ENCODE results near the gene GALNT9. TPM values are rescaled to one million over a fixed set of nuclear protein-coding genes. Genes with fewer than 3 reads are reported as not detected.
A peak's percentile ranks its signal among the peaks of the same experiment; 100 is the strongest.

The GALNT9 gene
- total RNA-seq, 4 donors from 2014 or later = 1.6 TPM; not detected in 3

- Histone ChIP-seq H3K27me3 (peaks cover 0 to 64% of the 10 kb centered on the region in 2 donors), H3K36me3 (no peaks in the 10 kb centered on the region), H3K4me3 (peak overlapping the region in 1 of 4 donors; percentile 26), H3K27ac (no peak overlapping the region), H3K9me3 (peaks cover 0 to 19% (median 0%) of the 10 kb centered on the region in 4 donors), H3K4me1 (peaks cover 0 to 22% (median 7%) of the 10 kb centered on the region in 4 donors)
- TF ChIP-seq POLR2A (IDR thresholded peaks at IDR 0.05) (no peak), EP300 (IDR thresholded peaks at IDR 0.05) (no peak), CTCF (IDR thresholded peaks at IDR 0.05) (no peak)
- DNase-seq (ENCODE audit: low spot score in 2 of 2) = no peak
- 37 to 50% methylated on average over 16 to 20 of the region's 20 CpGs for WGBS, 2 donors
These were observed 124.6 kb downstream of the GALNT9 start for GRCh38 chr12:132204793-132205270.

- Histone ChIP-seq H3K9me3 (peaks cover 0 to 18% (median 0%) of the 10 kb centered on the region in 4 donors), H3K27ac (no peak overlapping the region), H3K36me3 (no peaks in the 10 kb centered on the region), H3K4me1 (peaks cover 0 to 22% (median 7%) of the 10 kb centered on the region in 4 donors), H3K4me3 (no peak overlapping the region), H3K27me3 (peaks cover 0 to 64% of the 10 kb centered on the region in 2 donors)
- 38 to 42% methylated on average over 27 to 33 of the region's 33 CpGs for WGBS, 2 donors
- no peak for DNase-seq (ENCODE audit: low spot score in 2 of 2)
- TF ChIP-seq EP300 (IDR thresholded peaks at IDR 0.05) = no peak
- no peak for TF ChIP-seq POLR2A (IDR thresholded peaks at IDR 0.05)
- TF ChIP-seq CTCF (IDR thresholded peaks at IDR 0.05) = no peak
These were observed 125.2 kb downstream of the GALNT9 start for GRCh38 chr12:132204063-132204792.

DNA sequence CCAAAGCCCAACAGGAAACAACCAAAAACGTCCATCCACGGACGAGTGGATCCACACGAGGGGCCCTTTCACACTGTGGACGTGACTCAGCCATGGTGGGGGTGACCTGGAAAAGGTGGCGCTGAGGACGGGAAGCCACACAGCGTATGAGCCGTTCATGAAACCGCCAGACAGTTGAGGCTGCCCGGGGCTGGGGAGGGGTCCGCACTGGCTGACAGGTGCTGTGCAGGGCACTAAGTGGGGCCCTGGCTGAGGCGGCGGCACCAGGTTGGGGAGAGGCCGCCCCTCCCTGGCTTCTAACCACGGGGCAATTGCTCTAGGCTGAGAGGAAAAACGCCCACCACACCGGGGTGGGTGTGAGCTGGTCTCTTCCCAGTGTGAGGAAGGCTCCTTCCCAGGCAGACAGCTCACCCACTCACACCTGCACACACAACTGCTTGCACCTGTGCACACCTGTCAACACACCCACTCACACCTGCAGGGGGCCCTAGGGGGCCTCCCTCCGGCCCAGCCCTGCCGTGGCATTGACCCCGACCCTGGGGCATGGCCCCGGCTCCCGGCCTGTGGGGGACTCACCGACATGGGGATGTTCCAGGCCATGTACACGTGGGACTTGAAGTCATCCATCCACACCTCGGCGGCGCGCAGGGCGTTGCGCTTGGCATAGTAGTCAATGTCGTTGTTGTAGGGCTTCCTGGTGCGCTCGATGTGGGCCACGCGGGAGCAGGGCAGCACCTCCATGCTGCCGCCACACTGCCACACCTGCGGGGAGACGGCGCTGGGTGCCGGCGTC is 126.3 kb downstream of the GALNT9 start:
- WGBS, 2 donors = 79 to 83% methylated on average over 29 to 33 of the region's 42 CpGs
- Histone ChIP-seq H3K27me3 (peaks cover 0 to 64% of the 10 kb centered on the region in 2 donors), H3K9me3 (peaks cover 0 to 9% (median 0%) of the 10 kb centered on the region in 4 donors), H3K27ac (no peak overlapping the region), H3K4me3 (no peak overlapping the region), H3K36me3 (no peaks in the 10 kb centered on the region), H3K4me1 (peaks cover 0 to 22% (median 7%) of the 10 kb centered on the region in 4 donors)
- no peak for DNase-seq (ENCODE audit: low spot score in 2 of 2)
- no peak for TF ChIP-seq POLR2A (IDR thresholded peaks at IDR 0.05)
- TF ChIP-seq CTCF (IDR thresholded peaks at IDR 0.05) = no peak
- no peak for TF ChIP-seq EP300 (IDR thresholded peaks at IDR 0.05)

GRCh38 chr12:132201391-132202120 is 127.8 kb downstream of the GALNT9 start:
- TF ChIP-seq POLR2A (IDR thresholded peaks at IDR 0.05) (no peak), CTCF (IDR thresholded peaks at IDR 0.05) (no peak), EP300 (IDR thresholded peaks at IDR 0.05) (no peak)
- H3K27ac ChIP-seq = no peak overlapping the region
- no peaks in the 10 kb centered on the region for H3K36me3 ChIP-seq
- H3K4me3 ChIP-seq = no peak overlapping the region
- no peaks in the 10 kb centered on the region for H3K9me3 ChIP-seq
- WGBS, 2 donors = 86 to 87% methylated on average over 22 of the region's 23 CpGs
- no peak for DNase-seq (ENCODE audit: low spot score in 2 of 2)
- peaks cover 0 to 22% (median 7%) of the 10 kb centered on the region in 4 donors for H3K4me1 ChIP-seq
- H3K27me3 ChIP-seq = peaks cover 0 to 53% of the 10 kb centered on the region in 2 donors

All from tibial nerve (tissue), 4 donors.